ENCODE measurements around the gene TBC1D22B. TPM values are rescaled to one million over a fixed set of nuclear protein-coding genes. Genes with fewer than 3 reads are reported as not detected.

The TBC1D22B gene
- polyA plus RNA-seq, 1 experiment: 9.8 TPM

DNA sequence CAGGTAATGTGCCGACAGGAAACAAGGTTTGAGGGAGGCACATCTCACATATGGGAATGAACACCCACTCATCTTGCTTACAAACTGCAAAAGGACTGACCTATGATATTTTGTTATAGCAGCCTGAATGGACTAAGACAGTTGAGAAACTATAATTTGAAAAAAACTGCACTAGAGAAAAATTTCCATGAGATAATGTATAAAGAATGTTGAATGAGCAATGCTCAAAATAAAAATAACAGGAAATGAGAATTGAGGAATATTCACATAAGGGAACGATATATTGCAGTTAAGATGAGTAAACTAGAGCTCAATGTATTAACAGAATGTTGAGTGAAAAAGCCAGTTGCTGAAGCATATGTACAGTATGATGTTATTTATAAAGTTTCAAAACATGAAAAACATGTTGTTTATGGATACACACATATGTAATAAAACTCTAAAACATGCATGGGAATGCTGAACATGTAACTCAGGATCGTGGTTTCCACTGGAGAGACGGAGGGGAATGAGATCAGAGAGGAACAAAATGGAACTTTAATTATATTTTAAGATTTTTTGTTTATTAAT is 6.3 kb upstream of the TBC1D22B start:
- no peaks in the 10 kb centered on the region for H3K27me3 ChIP-seq (ENCODE audit: control insufficient read depth, insufficient read depth, low read length)
- ChIA-PET CTCF (no interaction called here), POLR2A (no interaction called here)
- no peaks in the 10 kb centered on the region for H3K9me3 ChIP-seq (ENCODE audit: control insufficient read depth, insufficient read depth, low read length)
- no peak overlapping the region for H3K4me3 ChIP-seq (ENCODE audit: low read depth, low read length)
- TF ChIP-seq, protein P1, sequence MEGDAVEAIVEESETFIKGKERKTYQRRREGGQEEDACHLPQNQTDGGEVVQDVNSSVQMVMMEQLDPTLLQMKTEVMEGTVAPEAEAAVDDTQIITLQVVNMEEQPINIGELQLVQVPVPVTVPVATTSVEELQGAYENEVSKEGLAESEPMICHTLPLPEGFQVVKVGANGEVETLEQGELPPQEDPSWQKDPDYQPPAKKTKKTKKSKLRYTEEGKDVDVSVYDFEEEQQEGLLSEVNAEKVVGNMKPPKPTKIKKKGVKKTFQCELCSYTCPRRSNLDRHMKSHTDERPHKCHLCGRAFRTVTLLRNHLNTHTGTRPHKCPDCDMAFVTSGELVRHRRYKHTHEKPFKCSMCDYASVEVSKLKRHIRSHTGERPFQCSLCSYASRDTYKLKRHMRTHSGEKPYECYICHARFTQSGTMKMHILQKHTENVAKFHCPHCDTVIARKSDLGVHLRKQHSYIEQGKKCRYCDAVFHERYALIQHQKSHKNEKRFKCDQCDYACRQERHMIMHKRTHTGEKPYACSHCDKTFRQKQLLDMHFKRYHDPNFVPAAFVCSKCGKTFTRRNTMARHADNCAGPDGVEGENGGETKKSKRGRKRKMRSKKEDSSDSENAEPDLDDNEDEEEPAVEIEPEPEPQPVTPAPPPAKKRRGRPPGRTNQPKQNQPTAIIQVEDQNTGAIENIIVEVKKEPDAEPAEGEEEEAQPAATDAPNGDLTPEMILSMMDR (IDR thresholded peaks at IDR 0.05; ENCODE audit: low read depth, low read length): no peak
- no peak for DNase-seq (ENCODE audit: low read depth, low spot score)
- no peak overlapping the region for H3K27ac ChIP-seq (ENCODE audit: low read depth, low read length)

- no peaks in the 10 kb centered on the region for H3K27me3 ChIP-seq (ENCODE audit: control insufficient read depth, insufficient read depth, low read length)
- no peak for DNase-seq (ENCODE audit: low read depth, low spot score)
- TF ChIP-seq, protein P1 (IDR thresholded peaks at IDR 0.05; ENCODE audit: low read depth, low read length): no peak
- no peak overlapping the region for H3K27ac ChIP-seq (ENCODE audit: low read depth, low read length)
- H3K9me3 ChIP-seq (ENCODE audit: control insufficient read depth, insufficient read depth, low read length): no peaks in the 10 kb centered on the region
- ChIA-PET POLR2A (no interaction called here), CTCF (interaction anchor here (1.0 kb wide), 1 partner anchor 12 kb away, joined by 3 read pairs; no protein-coding TSS in a partner anchor)
- no peak overlapping the region for H3K4me3 ChIP-seq (ENCODE audit: low read depth, low read length)
These were observed 4.0 kb upstream of the TBC1D22B start for GRCh38 chr6:37253486-37254007.

- CTCF ChIA-PET: no interaction called here
- POLR2A ChIA-PET: no interaction called here
These were observed 2.7 kb upstream of the TBC1D22B start for GRCh38 chr6:37254881-37255280.

DNA sequence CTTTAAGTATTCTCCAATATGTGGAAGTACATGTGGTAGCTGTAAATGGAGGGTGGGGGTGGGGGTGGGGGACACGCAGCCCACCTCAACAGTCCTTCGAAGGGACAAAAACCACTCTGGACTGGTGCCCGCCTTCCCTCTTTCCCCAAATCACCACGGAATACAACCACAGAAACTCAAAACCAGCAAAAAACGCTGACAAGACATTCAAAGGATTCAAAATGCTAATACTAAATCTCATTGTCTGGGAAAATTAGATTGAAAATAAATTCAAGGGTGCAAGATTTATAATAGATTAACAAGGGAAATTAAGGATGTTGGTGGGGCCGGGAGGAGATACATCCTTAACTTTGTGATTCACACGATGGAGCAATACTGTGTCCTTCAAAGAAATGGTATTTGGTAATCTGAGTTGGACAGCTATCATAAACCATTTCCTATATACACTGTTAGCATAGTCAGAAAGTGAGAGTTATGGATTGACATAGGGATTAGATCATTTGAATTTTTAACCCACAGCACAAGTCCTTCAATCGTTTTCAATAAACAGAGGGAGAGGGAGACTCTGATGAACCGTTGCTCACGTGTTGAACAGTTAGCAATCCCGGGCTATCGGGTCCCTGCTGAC is 766 bp upstream of the TBC1D22B start:
- Histone ChIP-seq H3K27me3 (ENCODE audit: control insufficient read depth, insufficient read depth, low read length) (no peaks in the 10 kb centered on the region), H3K9me3 (ENCODE audit: control insufficient read depth, insufficient read depth, low read length) (no peaks in the 10 kb centered on the region), H3K27ac (ENCODE audit: low read depth, low read length) (no peak overlapping the region), H3K4me3 (ENCODE audit: low read depth, low read length) (peak overlapping the region; percentile 90)
- no peak for DNase-seq (ENCODE audit: low read depth, low spot score)
- ChIA-PET CTCF (interaction anchor here (1.1 kb wide), 1 partner anchor 239 kb away, joined by 3 read pairs; no protein-coding TSS in a partner anchor), POLR2A (interaction anchor here (1.1 to 1.3 kb wide), 3 partner anchors 12 to 63 kb away, joined by 3 to 5 read pairs (median 3); no protein-coding TSS in a partner anchor)
- TF ChIP-seq, protein P1 (IDR thresholded peaks at IDR 0.05; ENCODE audit: low read depth, low read length): no peak

More at GRCh38 chr6:37254881-37255280, 2.7 kb upstream of the TBC1D22B start:
- H3K27ac ChIP-seq (ENCODE audit: low read depth, low read length): no peak overlapping the region
- no peaks in the 10 kb centered on the region for H3K27me3 ChIP-seq (ENCODE audit: control insufficient read depth, insufficient read depth, low read length)
- TF ChIP-seq, protein P1 (IDR thresholded peaks at IDR 0.05; ENCODE audit: low read depth, low read length): no peak
- H3K4me3 ChIP-seq (ENCODE audit: low read depth, low read length): no peak overlapping the region
- DNase-seq (ENCODE audit: low read depth, low spot score): no peak
- H3K9me3 ChIP-seq (ENCODE audit: control insufficient read depth, insufficient read depth, low read length): no peaks in the 10 kb centered on the region

DNA sequence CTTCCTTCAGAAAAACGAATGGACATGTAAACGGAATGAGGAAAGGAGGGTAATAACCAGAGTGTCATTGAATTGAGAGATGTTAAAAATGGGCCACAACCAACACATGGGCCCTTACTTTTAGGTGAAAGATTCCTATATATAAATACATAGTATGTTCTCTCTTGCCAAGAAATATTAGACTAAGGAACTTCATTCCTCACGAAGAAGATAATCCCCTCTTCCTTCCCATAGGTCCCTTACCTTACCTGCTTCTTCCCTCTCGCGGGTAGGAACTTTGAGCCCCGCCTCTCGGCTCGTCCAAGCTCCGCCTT is 295 bp upstream of the TBC1D22B start:
- Histone ChIP-seq H3K27me3 (ENCODE audit: control insufficient read depth, insufficient read depth, low read length) (no peaks in the 10 kb centered on the region), H3K27ac (ENCODE audit: low read depth, low read length) (no peak overlapping the region), H3K9me3 (ENCODE audit: control insufficient read depth, insufficient read depth, low read length) (no peaks in the 10 kb centered on the region), H3K4me3 (ENCODE audit: low read depth, low read length) (peak overlapping the region; percentile 90)
- DNase-seq (ENCODE audit: low read depth, low spot score): no peak
- ChIA-PET CTCF (no interaction called here), POLR2A (interaction anchor here (1.0 to 1.3 kb wide), 5 partner anchors 13 to 129 kb away, joined by 3 to 18 read pairs (median 3); no protein-coding TSS in a partner anchor)
- TF ChIP-seq, protein P1 (IDR thresholded peaks at IDR 0.05; ENCODE audit: low read depth, low read length): no peak
